Measurements from ENCODE around the gene INTS15. TPM values are rescaled to one million over a fixed set of nuclear protein-coding genes. Genes with fewer than 3 reads are reported as not detected.

INTS15 gene
- total and polyA plus RNA-seq, 2 donors (not counting 3 experiments of a cell fraction or from before 2014, with no cell fraction given): 35.7 to 51.6 TPM

Other genes starting within 250 kb of the INTS15 start
- gene FAM220A, start 241.1 kb upstream of the INTS15 start, total RNA-seq: 16.7 and 17.1 TPM in 2 replicates
- gene FAM220A, start 241.1 kb upstream of the INTS15 start, polyA plus RNA-seq: 10.0 and 12.0 TPM in 2 replicates
- gene RAC1, start 215.5 kb upstream of the INTS15 start, total RNA-seq: 377 and 378 TPM in 2 replicates
- gene RAC1, start 215.5 kb upstream of the INTS15 start, polyA plus RNA-seq: 252 and 322 TPM in 2 replicates
- 26.1 and 28.2 TPM in 2 replicates for gene DAGLB, start 142.1 kb upstream of the INTS15 start, total RNA-seq
- 31.6 and 48.2 TPM in 2 replicates for gene DAGLB, start 142.1 kb upstream of the INTS15 start, polyA plus RNA-seq
- gene KDELR2, start 105.9 kb upstream of the INTS15 start, total RNA-seq: 190 and 196 TPM in 2 replicates
- 191 and 199 TPM in 2 replicates for gene KDELR2, start 105.9 kb upstream of the INTS15 start, polyA plus RNA-seq
- not detected in 2 replicates for gene GRID2IP, start 38.6 kb upstream of the INTS15 start, total RNA-seq
- gene GRID2IP, start 38.6 kb upstream of the INTS15 start, polyA plus RNA-seq: 0.02 TPM in 1 of 2 replicates, not detected in the other
- gene ZDHHC4, start 12.6 kb upstream of the INTS15 start, total RNA-seq: 29.9 and 31.3 TPM in 2 replicates
- 122 and 137 TPM in 2 replicates for gene ZDHHC4, start 12.6 kb upstream of the INTS15 start, polyA plus RNA-seq
- gene ZNF853, start 25.6 kb downstream of the INTS15 start, total RNA-seq: 0.21 and 0.58 TPM in 2 replicates
- gene ZNF853, start 25.6 kb downstream of the INTS15 start, polyA plus RNA-seq: 0.47 and 0.49 TPM in 2 replicates
- 21.2 and 23.8 TPM in 2 replicates for gene ZNF316, start 47.3 kb downstream of the INTS15 start, total RNA-seq
- gene ZNF316, start 47.3 kb downstream of the INTS15 start, polyA plus RNA-seq: 7.7 and 9.5 TPM in 2 replicates
- gene ZNF12, start 116.9 kb downstream of the INTS15 start, total RNA-seq: 13.4 TPM in 2 replicates
- 5.0 and 5.3 TPM in 2 replicates for gene ZNF12, start 116.9 kb downstream of the INTS15 start, polyA plus RNA-seq
- not detected in 2 replicates for gene RSPH10B2, start 164.1 kb downstream of the INTS15 start, total RNA-seq
- gene RSPH10B2, start 164.1 kb downstream of the INTS15 start, polyA plus RNA-seq: not detected in 2 replicates
- gene CCZ1B, start 236.3 kb downstream of the INTS15 start, total RNA-seq: 77.1 and 79.7 TPM in 2 replicates
- 13.0 and 16.3 TPM in 2 replicates for gene CCZ1B, start 236.3 kb downstream of the INTS15 start, polyA plus RNA-seq